NCI-H2107 treated with DMSO at 0.1 percent for 48 hours (cell line): ENCODE data around the gene CEBPE.
A peak's percentile ranks its signal among the peaks of the same experiment; 100 is the strongest.

Experiments used
- DNase-seq: peaks from one replicate; lab custom pipeline; 2025; ENCODE audit not compliant: unreplicated experiment; lab: John Stamatoyannopoulos, UW

Gene CEBPE

DNA sequence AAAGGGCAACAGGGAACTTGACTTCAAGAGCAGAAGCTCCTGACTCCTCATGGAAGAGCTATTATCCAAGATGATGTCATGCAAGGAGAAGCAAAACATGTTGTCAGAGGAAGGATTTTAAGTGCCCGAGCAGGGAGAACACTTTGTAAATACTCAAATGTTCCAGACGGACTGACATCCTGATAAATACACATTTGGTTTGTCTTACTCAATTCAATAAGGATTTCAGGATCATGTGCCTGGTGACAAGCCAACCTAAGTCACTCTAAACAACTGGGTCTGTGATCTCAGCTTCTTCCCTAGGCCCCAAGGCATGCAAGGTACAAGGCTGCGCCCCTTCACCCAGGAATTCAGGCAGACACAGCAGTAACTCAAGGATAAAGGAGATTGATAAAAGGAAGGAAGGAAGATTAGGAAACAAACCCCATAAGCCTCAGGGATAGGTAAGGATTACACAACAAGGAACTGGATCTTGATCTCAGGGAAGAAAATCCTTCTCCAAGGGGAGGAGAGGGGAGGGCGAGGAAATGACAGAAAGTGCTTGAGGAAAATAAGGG is 26.8 kb upstream of the CEBPE start:
- DNase-seq = no peak

DNA sequence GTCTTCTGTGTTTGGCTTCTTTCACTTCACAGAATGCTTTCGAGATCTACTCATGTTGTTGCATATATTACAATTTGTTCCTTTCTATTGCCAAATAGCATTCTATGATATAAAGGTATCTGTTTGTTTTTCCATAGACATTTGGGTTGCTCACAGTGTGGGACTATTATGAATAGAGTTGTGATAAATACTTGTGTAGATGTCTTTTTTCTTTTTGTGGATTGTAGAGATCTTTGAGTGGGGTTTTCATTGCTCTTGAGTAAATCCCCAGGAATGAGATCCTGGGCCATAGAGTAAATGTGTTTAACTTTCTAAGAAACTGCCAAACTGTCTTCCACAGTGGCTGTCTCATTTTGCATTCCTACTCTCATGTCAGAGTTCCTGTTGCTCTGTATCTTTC is 24.9 kb upstream of the CEBPE start:
- DNase-seq = no peak

DNA sequence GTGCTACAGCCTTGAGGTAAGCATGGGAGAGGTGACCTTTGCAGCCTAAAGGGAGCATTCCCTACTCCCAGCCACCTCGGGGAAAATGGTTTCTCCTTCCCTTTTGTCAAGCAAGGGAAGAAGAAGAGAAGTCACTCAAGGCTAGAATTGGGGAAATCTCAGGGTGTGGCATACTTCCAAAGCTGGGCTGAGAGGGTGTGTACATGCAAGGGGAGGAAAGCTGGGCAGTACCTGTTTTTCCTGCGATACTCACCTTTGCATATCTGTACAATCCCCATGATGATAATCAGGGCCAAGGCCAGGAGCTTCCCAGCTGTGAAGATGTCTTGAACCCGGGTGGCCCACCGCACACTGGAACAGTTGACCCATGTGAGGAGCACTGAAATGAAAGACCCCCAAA is 23.8 kb upstream of the CEBPE start:
- no peak for DNase-seq

DNA sequence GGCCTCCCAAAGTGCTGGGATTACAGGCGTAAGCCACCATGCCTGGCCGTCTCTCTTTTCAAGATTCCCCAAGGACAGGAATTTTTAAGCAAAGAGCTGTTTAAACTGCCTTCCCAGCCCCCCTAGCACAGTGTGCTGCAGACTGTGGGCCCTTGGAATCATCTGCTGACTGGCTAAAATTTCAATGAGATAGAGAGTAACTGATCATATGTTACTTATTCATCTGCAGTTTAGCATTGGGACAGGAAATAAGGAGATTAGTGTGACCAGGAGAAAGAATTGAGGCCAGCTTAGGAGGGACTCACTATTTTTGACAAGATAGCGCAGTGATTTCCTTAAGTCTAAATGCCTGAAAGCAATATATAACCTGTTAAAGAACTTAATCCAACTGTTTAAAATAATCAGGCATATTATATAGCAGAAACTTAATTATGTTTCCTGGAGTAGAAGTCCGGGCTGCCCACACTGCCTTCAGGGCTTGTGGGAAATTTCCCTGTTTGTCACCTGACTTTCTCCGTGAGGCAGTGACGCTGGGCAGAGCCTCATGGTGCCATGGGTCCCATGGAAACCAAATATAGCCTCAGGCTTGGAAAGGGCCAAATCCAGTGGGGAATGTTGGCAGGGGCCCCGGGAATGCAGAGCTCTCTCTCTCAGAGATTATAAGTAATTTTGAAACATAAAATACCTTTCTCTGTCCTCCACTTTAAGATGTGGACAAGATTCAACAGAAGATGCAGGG is 22.8 kb upstream of the CEBPE start:
- no peak for DNase-seq

DNA sequence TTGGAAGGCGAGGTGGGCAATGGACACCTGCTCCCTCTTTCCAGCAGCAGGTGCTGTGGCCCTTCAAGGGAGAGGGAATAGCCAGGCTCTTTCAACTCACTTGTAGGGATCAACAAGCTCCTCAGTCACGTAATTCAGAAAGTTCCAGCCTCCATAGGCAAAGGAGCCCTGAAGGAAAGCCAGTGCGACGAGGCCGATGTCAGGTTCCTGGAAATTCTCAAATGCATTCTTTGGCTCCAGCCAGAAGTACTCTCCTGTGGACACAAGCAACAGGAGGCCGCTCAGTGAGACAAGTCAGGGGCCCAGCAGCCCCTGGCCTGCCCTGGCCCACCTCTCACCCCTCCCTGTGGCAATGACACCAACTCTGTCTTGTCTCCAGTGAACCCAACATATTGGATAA is 21.3 kb upstream of the CEBPE start:
- DNase-seq = no peak

DNA sequence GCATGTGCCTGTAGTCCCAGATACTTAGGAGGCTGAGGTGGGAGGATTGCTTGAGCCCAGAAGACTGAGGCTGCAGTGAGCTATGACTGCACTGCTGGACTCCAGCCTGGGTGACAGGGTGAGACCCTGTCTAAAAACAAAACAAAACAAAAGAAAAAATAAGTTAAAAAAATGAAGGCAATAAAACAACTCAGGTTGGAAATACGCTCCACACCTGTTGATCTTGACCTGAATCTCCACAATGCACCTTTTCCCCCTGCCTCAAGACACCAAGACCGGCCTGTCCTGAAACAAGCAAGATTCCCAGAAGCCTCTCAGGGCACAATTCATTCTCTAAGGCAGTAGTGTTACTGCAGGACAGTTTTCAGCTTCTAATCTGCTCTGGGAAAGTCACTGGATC is 20.8 kb upstream of the CEBPE start:
- DNase-seq = no peak

DNA sequence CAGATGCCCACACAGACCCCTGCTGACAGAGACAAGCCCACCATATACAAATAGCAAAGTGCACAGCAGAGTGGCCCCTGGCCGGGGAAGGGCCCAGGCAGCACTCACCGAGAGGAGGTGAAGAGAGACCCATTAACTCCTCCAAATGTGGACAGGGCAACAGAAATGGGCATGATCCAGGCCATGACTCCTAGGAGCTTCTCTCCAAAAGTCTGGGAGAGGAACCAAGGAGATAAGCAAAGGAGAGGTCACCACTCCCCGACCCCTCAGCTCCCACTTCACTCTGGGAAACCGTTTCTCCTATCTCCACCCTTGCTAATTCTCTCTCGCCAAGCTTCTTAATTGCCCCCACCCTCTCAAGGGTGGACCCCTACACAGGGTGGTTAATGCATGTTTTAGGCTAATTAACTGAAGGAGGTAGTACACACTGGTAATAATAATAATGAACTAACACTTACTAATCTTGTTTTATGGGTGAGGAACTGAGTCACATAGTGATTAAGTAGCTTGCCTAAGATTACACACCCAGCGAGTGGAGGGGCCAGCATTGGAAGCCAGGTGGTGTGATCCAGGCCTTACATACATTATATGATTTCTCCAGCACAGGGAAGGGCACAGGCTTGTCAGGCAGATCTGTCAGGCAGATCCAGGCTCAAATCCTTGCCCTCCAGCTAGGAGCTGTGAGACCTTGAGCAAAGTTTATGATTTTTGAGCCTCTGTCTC is 18.9 kb upstream of the CEBPE start:
- no peak for DNase-seq

DNA sequence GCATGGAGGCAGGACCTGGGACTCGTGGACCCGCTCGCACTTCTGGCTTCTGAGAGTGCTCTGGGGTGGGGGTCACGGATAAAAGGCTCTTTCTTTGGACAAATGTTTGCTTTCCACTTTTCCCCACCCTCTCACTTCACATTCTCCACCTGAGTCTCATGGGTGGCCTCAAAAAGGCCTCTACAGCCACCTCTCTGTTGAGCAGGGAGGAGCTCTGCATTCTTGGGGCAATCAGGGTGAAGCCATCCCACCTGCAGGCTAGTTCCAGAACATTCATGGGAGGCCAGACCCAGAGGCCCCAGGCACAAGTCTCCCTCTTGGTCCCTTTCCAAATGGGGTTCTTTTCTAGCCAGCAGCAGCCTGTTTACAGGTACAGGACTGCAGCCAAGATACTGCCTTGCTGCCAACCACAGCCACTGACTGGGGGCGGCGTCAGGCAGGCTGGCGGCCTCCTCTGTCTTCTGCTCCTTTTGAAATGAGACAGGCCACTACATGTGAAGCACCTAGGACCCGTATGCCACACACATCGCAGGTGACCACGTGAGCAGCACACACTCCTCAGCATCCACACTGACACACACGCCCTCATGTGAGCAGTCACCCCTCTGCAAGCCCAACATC is 18.2 kb upstream of the CEBPE start:
- DNase-seq = peak; percentile 6

DNA sequence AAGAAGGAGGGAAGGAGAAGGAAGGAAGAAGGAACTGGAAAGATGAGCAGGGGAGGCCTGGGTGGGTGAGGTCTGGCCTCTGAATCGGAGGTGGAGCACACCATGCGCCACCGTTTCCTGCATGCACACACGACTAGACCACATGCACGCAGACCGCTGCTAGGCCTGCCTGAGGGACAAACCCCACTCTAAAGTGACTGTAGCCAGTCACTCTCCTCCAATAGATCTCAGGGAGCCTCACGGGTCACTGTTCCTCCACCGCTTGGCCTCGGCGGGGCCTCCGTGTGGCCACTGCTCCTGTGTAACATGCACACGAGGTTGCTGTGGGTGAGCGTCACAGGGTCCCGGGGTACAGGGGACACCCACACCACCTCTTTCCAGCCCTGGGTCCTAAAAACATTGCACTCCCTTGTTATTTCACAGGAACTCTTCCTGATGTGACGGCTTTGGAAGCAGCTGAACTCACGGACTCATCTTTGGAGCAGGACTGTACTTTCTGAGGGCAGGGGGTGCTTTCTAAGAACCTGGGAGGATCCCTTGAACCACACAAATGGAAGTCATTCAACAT is 17.6 kb upstream of the CEBPE start:
- no peak for DNase-seq

DNA sequence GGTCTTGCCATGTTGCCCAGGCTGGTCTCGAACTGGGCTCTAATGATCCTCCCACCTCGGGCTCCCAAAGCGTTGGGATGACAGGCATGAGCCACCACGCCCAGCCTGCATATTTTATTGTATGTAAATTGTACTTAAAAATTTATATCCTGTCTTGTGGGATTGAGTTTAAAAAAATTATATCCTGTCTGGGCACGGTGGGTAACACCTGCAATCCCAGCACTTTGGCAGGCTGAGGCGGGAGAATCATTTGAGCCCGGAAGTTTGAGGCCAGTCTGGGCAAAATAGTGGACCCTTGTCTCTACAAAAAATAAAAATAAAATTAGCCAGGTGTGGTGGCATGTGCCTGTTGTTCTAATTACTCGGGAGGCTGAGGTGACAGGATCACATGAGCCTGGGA is 13.9 kb upstream of the CEBPE start:
- no peak for DNase-seq

DNA sequence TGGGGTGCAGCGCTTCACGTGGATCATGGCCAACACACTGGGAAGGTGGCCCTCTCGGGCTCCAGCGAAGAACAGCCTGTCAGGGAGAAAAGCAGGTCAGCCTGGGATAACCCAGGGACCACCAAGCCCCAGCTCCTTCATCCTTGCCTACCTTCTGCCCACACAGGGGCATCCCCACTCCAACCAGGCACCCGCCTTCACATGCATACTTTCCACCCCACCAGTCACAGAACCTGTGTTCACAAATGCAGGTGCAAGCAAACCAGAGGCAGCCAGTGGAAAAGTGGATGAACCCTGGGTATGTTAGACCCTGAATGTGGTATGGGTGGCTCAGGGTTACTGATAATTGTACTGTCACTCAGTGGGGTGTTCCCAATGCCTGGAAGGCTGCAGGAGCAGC is 12.4 kb upstream of the CEBPE start:
- DNase-seq = no peak

DNA sequence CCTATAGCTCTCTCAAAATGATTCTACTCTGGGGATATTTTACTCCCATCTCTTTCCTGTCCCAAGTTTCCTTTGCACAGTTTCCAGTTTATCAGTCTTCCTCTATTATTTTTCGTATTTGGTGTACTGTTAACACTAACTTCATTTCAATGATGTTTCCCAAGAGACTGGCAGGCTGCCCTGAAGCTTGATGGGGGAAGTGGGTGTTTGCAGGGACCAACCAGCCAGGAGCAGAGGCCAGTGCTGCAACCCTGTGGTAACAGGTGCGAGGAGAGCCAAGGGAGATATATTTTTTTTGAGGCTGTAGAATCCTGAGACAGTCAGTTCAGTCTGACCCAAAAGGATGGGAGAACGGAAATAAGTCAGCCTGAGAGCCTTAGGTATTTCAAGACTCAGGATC is 11.8 kb upstream of the CEBPE start:
- DNase-seq = no peak

DNA sequence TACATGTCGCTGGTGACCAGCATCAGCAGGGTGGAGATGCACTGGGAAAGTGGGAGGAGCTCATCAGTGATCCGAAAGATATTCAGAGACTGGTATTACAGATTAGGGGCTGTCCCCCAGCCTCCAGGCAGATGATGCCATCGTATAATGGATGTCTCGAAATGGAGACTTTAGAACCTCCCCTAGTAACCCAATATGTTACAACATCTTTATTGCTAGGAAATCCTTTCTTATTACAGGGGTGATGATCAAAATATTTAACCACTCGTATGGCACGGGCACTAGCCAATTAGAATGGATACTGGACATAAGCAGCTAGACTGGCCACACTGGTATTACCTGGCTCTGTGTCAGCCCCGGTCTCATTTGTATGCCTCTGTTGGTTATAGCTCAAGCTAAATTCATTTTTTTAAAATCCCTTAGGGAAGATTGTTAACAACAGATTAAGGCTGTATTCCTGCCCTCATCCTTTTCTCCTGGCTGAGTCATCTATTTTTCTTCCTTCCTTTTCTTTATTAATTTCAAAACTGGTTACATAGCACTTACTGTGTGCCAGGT is 10.8 kb upstream of the CEBPE start:
- no peak for DNase-seq

DNA sequence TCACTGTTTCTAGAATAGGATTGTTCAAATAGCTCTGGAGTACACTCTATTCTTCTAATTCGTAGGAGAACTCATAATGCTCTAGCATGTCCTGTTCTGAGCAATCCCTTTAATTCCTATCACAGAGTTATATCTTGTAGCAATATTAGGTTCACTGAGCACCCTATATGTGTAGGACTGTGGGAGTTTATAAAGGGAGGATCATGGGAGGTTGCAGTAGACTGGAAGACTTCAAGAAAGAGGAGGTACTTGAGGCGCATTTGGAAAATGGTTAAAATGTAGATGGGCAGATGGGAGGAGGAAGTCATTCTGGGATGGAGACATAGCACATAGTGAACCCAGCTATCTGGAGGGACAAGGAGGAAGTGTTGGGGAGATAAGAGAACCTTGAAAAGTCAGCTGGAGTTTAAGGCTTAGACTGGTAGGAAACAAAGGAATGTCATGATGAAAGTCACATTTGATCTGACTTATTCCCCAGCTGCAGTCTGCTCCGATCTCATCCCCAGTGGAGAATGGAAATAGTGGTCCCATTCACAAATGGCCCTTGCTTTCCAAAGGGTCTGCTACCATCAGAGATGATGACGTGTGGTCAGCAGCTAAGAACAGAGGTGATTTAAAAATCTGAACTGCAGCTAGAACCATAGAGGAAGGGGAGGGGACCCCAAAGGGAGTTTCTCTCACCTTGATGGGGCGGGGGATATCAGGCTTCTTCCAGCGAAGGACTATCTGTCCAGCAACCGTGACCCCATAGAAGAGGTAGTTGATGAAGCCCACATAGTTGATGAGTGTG is 10.1 kb upstream of the CEBPE start:
- DNase-seq = no peak

DNA sequence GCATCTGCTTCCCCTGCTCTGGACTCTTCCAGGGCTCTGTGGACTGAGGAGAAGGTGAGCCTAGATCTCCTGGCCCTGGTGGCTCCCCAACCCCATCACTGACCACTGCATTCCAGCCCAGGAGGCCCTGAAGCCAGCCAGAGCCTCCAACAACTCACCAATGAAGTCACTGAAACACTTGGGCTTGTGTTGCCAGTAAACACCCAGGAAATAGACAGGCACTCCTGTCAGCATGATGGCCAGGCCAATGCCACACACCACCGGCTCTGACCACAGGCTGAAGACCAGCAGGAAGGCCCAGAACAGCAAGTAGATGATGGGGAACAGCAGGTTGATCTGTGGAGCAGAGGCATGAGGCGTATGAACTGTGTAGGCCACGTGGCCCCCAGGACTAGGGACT is 8.8 kb upstream of the CEBPE start:
- no peak for DNase-seq

DNA sequence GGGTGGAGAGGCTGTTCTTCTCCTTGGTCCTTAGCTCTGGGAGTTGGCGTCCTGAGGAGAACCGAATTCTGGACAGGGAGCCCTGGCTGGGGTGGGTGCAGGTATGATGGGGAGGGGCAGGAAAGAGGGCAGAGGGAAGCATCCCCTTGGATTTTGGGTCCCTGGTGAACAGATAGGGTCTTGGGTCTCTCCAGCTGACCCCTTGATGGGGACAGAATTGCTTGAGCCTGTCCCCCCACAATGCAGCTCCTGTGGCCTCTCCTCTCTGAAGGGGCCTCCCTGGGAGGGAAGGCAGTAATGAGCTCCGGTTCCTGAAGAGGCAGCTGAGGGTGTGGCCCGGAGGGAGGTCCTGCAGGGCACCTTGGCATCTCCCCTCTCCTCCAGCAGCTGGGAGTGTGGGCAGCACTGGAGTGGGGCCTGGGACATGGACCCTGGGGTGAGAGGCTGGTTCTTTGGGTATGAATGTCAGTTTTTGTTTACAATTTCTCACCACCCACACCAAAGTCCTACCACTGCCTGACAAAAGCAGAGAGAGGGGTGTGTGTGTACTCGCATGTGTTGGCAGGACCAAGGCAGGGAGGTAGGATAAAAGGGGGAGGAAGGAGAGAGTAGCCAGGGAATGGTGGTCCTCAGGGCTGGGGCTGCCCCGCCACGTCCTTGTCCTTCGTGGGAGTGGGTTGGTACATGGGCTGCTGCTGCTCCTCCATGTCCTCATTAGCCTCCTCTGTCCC is 7.7 kb upstream of the CEBPE start:
- DNase-seq = no peak

DNA sequence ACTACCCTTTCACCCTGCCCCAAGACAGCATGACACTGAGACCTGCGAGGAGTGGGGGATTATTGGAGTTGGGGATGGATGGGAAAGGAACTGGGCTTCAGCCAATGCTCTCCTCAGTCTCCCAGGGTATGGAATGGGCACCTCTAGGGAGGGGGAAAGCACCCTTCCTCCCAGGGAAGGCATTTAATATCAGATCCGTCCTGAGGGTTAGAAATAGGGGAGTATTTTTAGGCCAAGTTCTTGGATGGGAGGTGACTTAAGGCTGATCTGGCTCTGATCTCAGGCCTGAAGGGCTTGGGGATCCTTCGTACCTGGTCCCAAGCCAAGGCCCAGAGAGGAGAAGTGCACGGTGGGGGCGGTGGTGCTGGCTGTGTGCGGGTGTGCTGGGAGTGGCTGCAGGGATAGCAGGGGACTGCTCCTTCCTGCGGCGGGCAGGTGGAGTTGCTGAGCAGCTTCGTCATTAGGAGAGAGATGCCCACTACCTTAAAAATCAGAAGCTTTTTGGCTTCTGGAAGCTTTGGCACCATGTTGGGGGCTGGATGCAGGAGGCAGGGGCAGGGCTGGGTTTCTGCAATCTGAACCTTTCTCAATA is 7.0 kb upstream of the CEBPE start:
- no peak for DNase-seq

DNA sequence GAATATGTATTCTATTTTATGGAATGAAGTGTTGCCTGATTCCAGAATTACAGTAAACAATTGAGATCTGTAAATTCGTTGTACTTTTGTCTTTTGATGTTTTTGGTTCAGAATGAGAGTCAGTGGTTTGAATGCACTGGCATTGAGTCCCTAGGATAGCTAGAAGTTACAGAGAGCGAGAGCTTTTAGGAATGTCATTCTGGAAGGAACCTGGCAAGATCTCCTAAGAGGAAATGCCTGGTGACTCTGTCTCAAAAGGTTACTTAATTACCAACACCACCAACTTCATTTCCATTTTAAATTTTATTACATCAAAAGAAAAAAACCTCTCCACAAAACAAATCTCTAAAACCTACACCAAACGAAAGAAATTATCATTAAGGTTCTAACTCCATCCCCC is 6.0 kb upstream of the CEBPE start:
- DNase-seq = no peak

DNA sequence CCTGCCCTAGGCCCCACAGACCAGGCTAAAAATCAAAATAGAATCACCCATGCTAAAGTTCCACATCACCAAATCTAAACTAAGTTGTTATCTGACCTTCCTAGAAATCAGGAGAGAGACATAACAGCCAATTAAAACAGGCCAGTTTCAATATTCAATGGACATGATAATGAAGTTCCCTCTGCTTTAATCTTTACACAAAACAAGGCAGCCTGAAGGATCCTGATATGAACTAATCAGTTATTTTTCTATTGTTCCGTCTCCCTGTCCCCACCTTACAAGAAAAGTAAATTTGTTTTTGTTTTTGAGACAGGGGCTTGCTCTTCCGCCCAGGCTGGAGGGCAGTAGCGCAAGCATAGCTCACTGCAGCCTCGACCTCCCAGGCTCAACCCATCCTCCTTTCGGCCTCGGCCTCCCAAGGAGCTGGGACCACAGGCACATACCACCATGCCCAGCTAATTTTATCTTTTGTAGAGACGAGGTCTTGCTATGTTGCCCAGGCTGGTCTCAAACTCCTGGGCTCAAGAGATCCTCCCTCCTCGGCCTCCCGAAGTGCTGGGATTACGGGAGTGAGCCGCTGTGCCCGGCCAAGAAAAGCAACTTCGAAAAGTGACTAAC is 5.4 kb upstream of the CEBPE start:
- no peak for DNase-seq
